HEK293 (cell line): Measurements from ENCODE around the gene ZNF23.

Source experiments
- CTCF ChIA-PET: fragments of 350-600 bp; formaldehyde crosslinking; extraction: SDS; loops from one replicate; lab custom pipeline; 2021; ENCODE audit warnings: antibody characterized with exemption; lab: Yijun Ruan, JAX
- POLR2A ChIA-PET: fragments of 300-600 bp; formaldehyde crosslinking; extraction: SDS; loops from one replicate; lab custom pipeline; 2020; ENCODE audit warnings: antibody characterized with exemption, inconsistent platforms; lab: Yijun Ruan, JAX
- H3K27ac ChIP-seq: fragments of 200-500 bp; sonication (Bioruptor generic); 2 replicates; pipeline ENCODE4 v1.5.1; 2014; ENCODE audit warnings: low read depth, low read length, control low read depth, inconsistent platforms; ENCODE audit errors: extremely low read depth
- H3K36me3 ChIP-seq, 2 experiments: fragments of 200-500 bp in 1 of 2; sonication (Bioruptor generic) in 1 of 2; 1 replicate in 1 of 2; 2 replicates in 1 of 2; pipeline ENCODE4 v1.5.1; 2014 to 2017; ENCODE audit warnings: inconsistent platforms in 2 of 2, low read length in 2 of 2; ENCODE audit not compliant: control insufficient read depth in 2 of 2, insufficient read depth in 1 of 2
- H3K4me1 ChIP-seq: fragments of 200-500 bp; sonication (Bioruptor generic); 2 replicates; pipeline ENCODE4 v1.5.1; 2014; ENCODE audit warnings: mild to moderate bottlenecking, low read length, inconsistent platforms; ENCODE audit not compliant: control insufficient read depth, insufficient read depth
- H3K4me3 ChIP-seq: 2 replicates; pipeline ENCODE4 v1.5.1; 2011; ENCODE audit warnings: low read depth, mild to moderate bottlenecking, control low read depth, low read length, moderate library complexity
- H3K9me3 ChIP-seq: fragments of 200-500 bp; sonication (Bioruptor generic); 2 replicates; pipeline ENCODE4 v1.5.1; 2014; ENCODE audit warnings: low read depth, low read length, inconsistent platforms; ENCODE audit not compliant: control insufficient read depth, insufficient read depth
- REST ChIP-seq: fragments of 450-650 bp; formaldehyde crosslinking; IDR thresholded peaks from 2 replicates; pipeline ENCODE4 v1.5.1; 2016; ENCODE audit warnings: missing biosample characterization, missing genetic modification characterization
- SCRT2 ChIP-seq: fragments of 450-650 bp; formaldehyde crosslinking; IDR thresholded peaks from 2 replicates; pipeline ENCODE4 v1.5.1; 2016; ENCODE audit warnings: missing biosample characterization, missing genetic modification characterization
- TRIM28 ChIP-seq: IDR thresholded peaks from 2 replicates; pipeline ENCODE4 v1.6.1; 2011; ENCODE audit warnings: low read length, control low read depth, borderline replicate concordance
- YY2 ChIP-seq: fragments of 450-650 bp; formaldehyde crosslinking; IDR thresholded peaks from 2 replicates; pipeline ENCODE4 v1.5.1; 2016; ENCODE audit warnings: missing biosample characterization, missing genetic modification characterization
- ZNF19 ChIP-seq: fragments of 450-650 bp; formaldehyde crosslinking; IDR thresholded peaks from 2 replicates; pipeline ENCODE4; 2016; ENCODE audit warnings: missing biosample characterization, missing genetic modification characterization, low read depth
- ZNF266 ChIP-seq: fragments of 450-650 bp; formaldehyde crosslinking; IDR thresholded peaks from 2 replicates; pipeline ENCODE4 v1.5.1; 2016; ENCODE audit warnings: missing biosample characterization, missing genetic modification characterization, low read depth
- ZNF514 ChIP-seq: fragments of 450-650 bp; formaldehyde crosslinking; IDR thresholded peaks from 2 replicates; pipeline ENCODE4 v1.5.1; 2016; ENCODE audit warnings: missing biosample characterization, missing genetic modification characterization
- ZNF704 ChIP-seq: fragments of 450-650 bp; formaldehyde crosslinking; IDR thresholded peaks from 2 replicates; pipeline ENCODE4 v1.5.1; 2016; ENCODE audit warnings: missing biosample characterization, missing genetic modification characterization

Gene ZNF23

GRCh38 chr16:71402007-71402406 is 60.0 kb downstream of the ZNF23 start:
- Histone ChIP-seq H3K4me1 (no peaks in the 10 kb centered on the region), H3K9me3 (no peaks in the 10 kb centered on the region), H3K36me3 (no peaks in the 10 kb centered on the region), H3K4me3 (no peak overlapping the region), H3K27ac (no peak overlapping the region)
- ChIA-PET CTCF (interaction anchor here (2.3 kb wide), 1 partner anchor 11 kb away, joined by 10 read pairs; no protein-coding TSS in a partner anchor), POLR2A (no interaction called here)
- TF ChIP-seq YY2 (no peak), TRIM28 (no peak), ZNF19 (tag by site-specific recombination) (no peak), ZNF266 (no peak), ZNF514 (tag by site-specific recombination) (no peak), ZNF704 (tag by site-specific recombination) (no peak)

GRCh38 chr16:71399801-71400563 is 62.1 kb downstream of the ZNF23 start:
- CTCF ChIA-PET, result interaction anchor here (1.4 to 2.3 kb wide), 2 partner anchors 13 kb away, joined by 6 to 10 read pairs; no protein-coding TSS in a partner anchor
- Histone ChIP-seq H3K9me3 (no peaks in the 10 kb centered on the region), H3K27ac (no peak overlapping the region), H3K36me3 (no peaks in the 10 kb centered on the region), H3K4me3 (no peak overlapping the region), H3K4me1 (no peaks in the 10 kb centered on the region)
- TF ChIP-seq SCRT2, result peak; percentile 43; the same call in 1 of the 2 replicates
- no peak for TF ChIP-seq REST
- POLR2A ChIA-PET, result no interaction called here
